ENCODE results near the gene UNCX. TPM values are rescaled to one million over a fixed set of nuclear protein-coding genes. Genes with fewer than 3 reads are reported as not detected.

UNCX gene
- polyA plus RNA-seq, 4 donors: not detected

DNA sequence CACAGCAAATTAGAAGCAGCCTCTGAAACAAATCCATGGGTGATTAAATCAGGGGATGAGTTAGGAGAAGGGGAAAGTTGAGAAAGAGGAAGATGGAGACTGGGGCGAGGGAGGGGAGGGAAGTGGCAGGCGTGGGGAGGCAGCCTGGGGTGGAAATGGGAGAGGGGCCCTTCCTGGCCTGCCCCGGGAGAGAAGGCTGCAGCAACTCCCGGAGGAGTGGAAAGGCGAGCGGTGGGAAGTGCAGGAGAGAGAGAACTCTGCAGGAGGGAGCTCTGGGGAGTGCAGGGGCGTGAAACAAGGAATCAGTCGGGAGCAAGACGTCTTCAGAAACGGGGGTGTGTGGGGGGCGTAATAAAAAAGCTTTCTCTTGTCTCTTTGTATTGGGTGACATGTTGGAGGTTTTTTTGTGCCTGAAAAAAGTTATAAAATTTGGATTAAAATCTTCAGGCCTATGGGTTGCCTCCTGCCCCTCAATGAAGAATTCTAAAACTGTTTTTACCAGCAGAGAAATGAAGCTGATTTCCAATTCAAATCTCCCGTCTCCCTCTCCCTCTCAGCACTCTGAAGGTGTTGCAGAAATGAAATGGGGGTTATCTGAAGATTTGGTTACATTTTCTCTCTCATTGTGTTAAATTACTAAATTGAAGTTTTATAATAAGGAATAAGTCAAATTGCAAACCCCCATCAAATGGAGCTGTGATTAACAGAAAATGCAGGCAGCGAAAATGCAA lies 4.7 kb upstream of the UNCX start:
- Histone ChIP-seq H3K4me3 (ENCODE audit: low read depth in 1 of 3, low read length in 3 of 3) (no peak overlapping the region), H3K27ac (ENCODE audit: low read depth in 1 of 3, low read length in 2 of 3) (no peak overlapping the region), H3K4me1 (ENCODE audit: control insufficient read depth in 3 of 3, insufficient read depth in 2 of 3, low read depth in 1 of 3, low read length in 2 of 3) (peaks cover 0 to 3% (median 0%) of the 10 kb centered on the region in 3 donors), H3K36me3 (ENCODE audit: control insufficient read depth in 3 of 3, insufficient read depth in 2 of 3, low read depth in 1 of 3, low read length in 3 of 3) (no peaks in the 10 kb centered on the region), H3K27me3 (ENCODE audit: control insufficient read depth in 3 of 3, insufficient read depth in 3 of 3, low read length in 3 of 3) (peaks cover 34 to 87% (median 56%) of the 10 kb centered on the region in 3 donors), H3K9me3 (ENCODE audit: control insufficient read depth in 2 of 2, insufficient read depth in 1 of 2, low read depth in 1 of 2, low read length in 1 of 2) (peaks cover 0 to 15% of the 10 kb centered on the region in 2 donors)
- DNase-seq: no peak
- FAIRE-seq: no peak
- WGBS, 3 donors: 7 to 10% (median 10%) methylated on average over 13 of the region's 13 CpGs

- no peaks in the 10 kb centered on the region for H3K36me3 ChIP-seq (ENCODE audit: control insufficient read depth in 3 of 3, insufficient read depth in 2 of 3, low read depth in 1 of 3, low read length in 3 of 3)
- WGBS, 3 donors: 8 to 10% (median 9%) methylated on average over 17 of the region's 17 CpGs
- H3K27ac ChIP-seq (ENCODE audit: low read depth in 1 of 3, low read length in 2 of 3): no peak overlapping the region
- FAIRE-seq: no peak
- H3K4me3 ChIP-seq (ENCODE audit: low read depth in 1 of 3, low read length in 3 of 3): no peak overlapping the region
- peaks cover 0 to 3% (median 0%) of the 10 kb centered on the region in 3 donors for H3K4me1 ChIP-seq (ENCODE audit: control insufficient read depth in 3 of 3, insufficient read depth in 2 of 3, low read depth in 1 of 3, low read length in 2 of 3)
- DNase-seq: no peak
- H3K27me3 ChIP-seq (ENCODE audit: control insufficient read depth in 3 of 3, insufficient read depth in 3 of 3, low read length in 3 of 3): peaks cover 33 to 84% (median 49%) of the 10 kb centered on the region in 3 donors
- peaks cover 0 to 15% of the 10 kb centered on the region in 2 donors for H3K9me3 ChIP-seq (ENCODE audit: control insufficient read depth in 2 of 2, insufficient read depth in 1 of 2, low read depth in 1 of 2, low read length in 1 of 2)
These were observed 4.0 kb upstream of the UNCX start for GRCh38 chr7:1228545-1229201.

- peaks cover 0 to 3% (median 0%) of the 10 kb centered on the region in 3 donors for H3K4me1 ChIP-seq (ENCODE audit: control insufficient read depth in 3 of 3, insufficient read depth in 2 of 3, low read depth in 1 of 3, low read length in 2 of 3)
- WGBS, 3 donors: 7 to 11% (median 10%) methylated on average over 28 to 64 of the region's 64 CpGs
- FAIRE-seq: no peak
These were observed 3.3 kb upstream of the UNCX start for GRCh38 chr7:1229202-1229947.

GRCh38 chr7:1229956-1230355 lies 2.7 kb upstream of the UNCX start:
- H3K27ac ChIP-seq (ENCODE audit: low read depth in 1 of 3, low read length in 2 of 3): no peak overlapping the region
- no peak overlapping the region for H3K4me3 ChIP-seq (ENCODE audit: low read depth in 1 of 3, low read length in 3 of 3)
- peaks cover 27 to 85% (median 51%) of the 10 kb centered on the region in 3 donors for H3K27me3 ChIP-seq (ENCODE audit: control insufficient read depth in 3 of 3, insufficient read depth in 3 of 3, low read length in 3 of 3)
- H3K36me3 ChIP-seq (ENCODE audit: control insufficient read depth in 3 of 3, insufficient read depth in 2 of 3, low read depth in 1 of 3, low read length in 3 of 3): no peaks in the 10 kb centered on the region
- WGBS, 3 donors: 4 to 5% (median 4%) methylated on average over 15 to 24 of the region's 37 CpGs
- H3K9me3 ChIP-seq (ENCODE audit: control insufficient read depth in 2 of 2, insufficient read depth in 1 of 2, low read depth in 1 of 2, low read length in 1 of 2): peaks cover 0 to 15% of the 10 kb centered on the region in 2 donors
- H3K4me1 ChIP-seq (ENCODE audit: control insufficient read depth in 3 of 3, insufficient read depth in 2 of 3, low read depth in 1 of 3, low read length in 2 of 3): peaks cover 0 to 3% (median 0%) of the 10 kb centered on the region in 3 donors
- FAIRE-seq (no peak), DNase-seq (no peak)

More at GRCh38 chr7:1229202-1229947, 3.3 kb upstream of the UNCX start:
- Histone ChIP-seq H3K9me3 (ENCODE audit: control insufficient read depth in 2 of 2, insufficient read depth in 1 of 2, low read depth in 1 of 2, low read length in 1 of 2) (peaks cover 0 to 15% of the 10 kb centered on the region in 2 donors), H3K27ac (ENCODE audit: low read depth in 1 of 3, low read length in 2 of 3) (no peak overlapping the region), H3K27me3 (ENCODE audit: control insufficient read depth in 3 of 3, insufficient read depth in 3 of 3, low read length in 3 of 3) (peaks cover 31 to 85% (median 47%) of the 10 kb centered on the region in 3 donors), H3K36me3 (ENCODE audit: control insufficient read depth in 3 of 3, insufficient read depth in 2 of 3, low read depth in 1 of 3, low read length in 3 of 3) (no peaks in the 10 kb centered on the region), H3K4me3 (ENCODE audit: low read depth in 1 of 3, low read length in 3 of 3) (no peak overlapping the region)
- DNase-seq: no peak

DNA sequence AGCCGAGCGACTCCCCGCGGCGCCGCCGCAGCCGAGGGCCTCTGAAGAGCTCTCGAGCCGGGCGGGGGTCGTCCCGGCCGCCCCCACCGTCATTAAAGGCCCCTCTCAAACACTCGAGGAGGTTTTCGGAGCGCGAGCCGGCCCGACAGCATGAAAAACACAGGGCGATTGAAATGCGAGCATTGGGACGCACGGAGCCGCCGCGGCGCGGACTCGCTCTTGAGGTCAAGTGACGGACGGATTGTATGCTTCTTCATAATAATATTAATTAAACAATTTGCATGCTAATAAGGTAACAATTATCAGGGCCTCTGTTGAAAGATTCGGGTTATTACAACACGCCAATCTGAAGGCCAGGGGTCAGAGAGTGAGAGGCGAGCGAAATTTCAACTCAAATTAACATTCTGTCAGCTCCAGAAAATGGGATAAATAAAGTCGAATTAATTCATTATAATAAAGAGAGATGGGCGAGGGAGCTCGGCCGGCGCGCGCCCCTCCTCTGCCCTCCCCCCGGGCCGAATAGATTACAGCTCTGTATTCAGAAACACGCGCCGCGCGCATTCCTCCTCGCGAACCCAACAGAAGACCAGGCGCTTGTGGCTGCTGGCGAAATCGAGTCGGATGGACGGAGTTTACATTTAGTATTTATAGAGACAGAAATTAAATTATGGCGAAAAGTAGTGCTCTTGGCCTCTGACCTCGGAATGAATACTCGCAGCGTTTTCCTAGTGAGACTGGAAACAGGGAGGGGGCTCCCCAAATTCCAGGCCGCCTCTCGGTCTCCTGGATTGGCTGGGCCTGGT lies 2.1 kb upstream of the UNCX start:
- DNase-seq (no peak), FAIRE-seq (no peak)
- Histone ChIP-seq H3K4me1 (ENCODE audit: control insufficient read depth in 3 of 3, insufficient read depth in 2 of 3, low read depth in 1 of 3, low read length in 2 of 3) (peaks cover 0 to 3% (median 0%) of the 10 kb centered on the region in 3 donors), H3K4me3 (ENCODE audit: low read depth in 1 of 3, low read length in 3 of 3) (no peak overlapping the region), H3K27ac (ENCODE audit: low read depth in 1 of 3, low read length in 2 of 3) (no peak overlapping the region), H3K36me3 (ENCODE audit: control insufficient read depth in 3 of 3, insufficient read depth in 2 of 3, low read depth in 1 of 3, low read length in 3 of 3) (no peaks in the 10 kb centered on the region), H3K27me3 (ENCODE audit: control insufficient read depth in 3 of 3, insufficient read depth in 3 of 3, low read length in 3 of 3) (peaks cover 29 to 85% (median 57%) of the 10 kb centered on the region in 3 donors), H3K9me3 (ENCODE audit: control insufficient read depth in 2 of 2, insufficient read depth in 1 of 2, low read depth in 1 of 2, low read length in 1 of 2) (peaks cover 0 to 18% of the 10 kb centered on the region in 2 donors)
- WGBS, 3 donors: 9 to 19% (median 13%) methylated on average over 56 to 64 of the region's 64 CpGs

DNA sequence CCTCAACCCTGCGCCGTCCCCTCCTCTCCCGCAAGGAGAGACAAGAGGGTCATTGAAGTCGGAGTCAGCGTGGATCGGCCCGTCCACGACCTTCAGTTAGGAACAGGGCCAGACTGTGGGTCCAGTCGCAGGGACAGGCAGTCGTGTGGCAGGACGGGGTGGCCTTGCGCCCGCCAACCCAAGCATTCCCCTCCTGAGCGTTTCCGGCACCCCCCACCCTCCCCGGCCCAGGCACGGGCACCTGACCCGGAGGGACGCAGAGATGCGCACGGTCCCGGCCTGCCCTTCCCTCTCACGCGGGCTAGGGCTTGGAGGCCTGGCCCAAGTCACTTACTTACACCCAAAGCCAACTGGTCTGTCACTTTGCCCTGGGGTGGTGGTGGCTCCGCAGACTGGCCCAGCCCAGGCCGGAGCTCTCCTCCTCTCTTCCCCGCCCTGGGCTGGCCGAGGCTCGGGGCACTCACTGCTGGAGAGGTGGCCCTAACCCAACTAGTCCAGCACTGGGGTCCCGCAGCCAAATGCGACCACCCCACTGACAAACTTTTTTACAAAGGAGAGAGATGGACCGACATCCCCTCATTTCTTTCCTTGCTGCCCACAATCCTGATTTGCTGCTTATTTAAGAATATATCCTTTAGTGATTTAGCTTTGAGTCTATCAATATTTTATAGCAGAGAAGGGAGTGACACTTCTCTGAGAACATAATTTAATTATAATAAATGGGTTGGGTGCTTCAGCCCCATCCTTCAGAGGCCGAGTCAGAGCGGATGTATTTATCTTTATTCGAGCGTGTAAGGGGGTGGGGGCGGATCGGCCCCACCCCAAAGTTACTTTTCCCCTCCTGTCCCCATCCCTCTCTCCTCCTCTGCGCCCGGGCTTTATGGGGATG lies 1.2 kb upstream of the UNCX start:
- Histone ChIP-seq H3K9me3 (ENCODE audit: control insufficient read depth in 2 of 2, insufficient read depth in 1 of 2, low read depth in 1 of 2, low read length in 1 of 2) (peaks cover 0 to 18% of the 10 kb centered on the region in 2 donors), H3K4me1 (ENCODE audit: control insufficient read depth in 3 of 3, insufficient read depth in 2 of 3, low read depth in 1 of 3, low read length in 2 of 3) (peaks cover 0 to 3% (median 0%) of the 10 kb centered on the region in 3 donors), H3K4me3 (ENCODE audit: low read depth in 1 of 3, low read length in 3 of 3) (no peak overlapping the region), H3K27ac (ENCODE audit: low read depth in 1 of 3, low read length in 2 of 3) (no peak overlapping the region), H3K36me3 (ENCODE audit: control insufficient read depth in 3 of 3, insufficient read depth in 2 of 3, low read depth in 1 of 3, low read length in 3 of 3) (no peaks in the 10 kb centered on the region), H3K27me3 (ENCODE audit: control insufficient read depth in 3 of 3, insufficient read depth in 3 of 3, low read length in 3 of 3) (peaks cover 35 to 80% (median 59%) of the 10 kb centered on the region in 3 donors)
- FAIRE-seq (no peak), DNase-seq (no peak)
- WGBS, 3 donors: 6 to 11% (median 8%) methylated on average over 33 to 40 of the region's 40 CpGs

- FAIRE-seq (no peak), DNase-seq (no peak)
- Histone ChIP-seq H3K27me3 (ENCODE audit: control insufficient read depth in 3 of 3, insufficient read depth in 3 of 3, low read length in 3 of 3) (peaks cover 38 to 77% (median 56%) of the 10 kb centered on the region in 3 donors), H3K4me1 (ENCODE audit: control insufficient read depth in 3 of 3, insufficient read depth in 2 of 3, low read depth in 1 of 3, low read length in 2 of 3) (peaks cover 0 to 3% (median 0%) of the 10 kb centered on the region in 3 donors), H3K36me3 (ENCODE audit: control insufficient read depth in 3 of 3, insufficient read depth in 2 of 3, low read depth in 1 of 3, low read length in 3 of 3) (no peaks in the 10 kb centered on the region), H3K9me3 (ENCODE audit: control insufficient read depth in 2 of 2, insufficient read depth in 1 of 2, low read depth in 1 of 2, low read length in 1 of 2) (peaks cover 0 to 16% of the 10 kb centered on the region in 2 donors), H3K27ac (ENCODE audit: low read depth in 1 of 3, low read length in 2 of 3) (no peak overlapping the region), H3K4me3 (ENCODE audit: low read depth in 1 of 3, low read length in 3 of 3) (no peak overlapping the region)
- 7 to 11% (median 10%) methylated on average over 10 to 12 of the region's 12 CpGs for WGBS, 3 donors
These were observed 587 bp upstream of the UNCX start for GRCh38 chr7:1232103-1232466.
